Panc1 (cell line): ENCODE measurements around the gene GRIK3. TPM values are rescaled to one million over a fixed set of nuclear protein-coding genes. Genes with fewer than 3 reads are reported as not detected.

Experiments
- ATAC-seq: fragments of 200-7000 bp; cut with Tn5 transposase; 2 replicates; pipeline ENCODE4 v1.9.1; 2020; ENCODE audit warnings: mild to moderate bottlenecking, moderate library complexity
- BruUV-seq: library from RNA; stranded (reverse); fragments of 400-500 nt; replicated peaks from 2 replicates; lab custom pipeline; 2021; lab: Mats Ljungman, UMichigan
- CTCF ChIA-PET: fragments of 300-600 bp; sonication (Branson Sonifier 250); formaldehyde crosslinking; loops from one replicate; lab custom pipeline; 2022; ENCODE audit warnings: antibody characterized with exemption; lab: Charles Lee
- POLR2A ChIA-PET: fragments of 300-600 bp; sonication (Branson Sonifier 250); formaldehyde crosslinking; loops from one replicate; lab custom pipeline; 2022; ENCODE audit warnings: antibody characterized with exemption; lab: Charles Lee
- DNase-seq: peaks from one replicate; pipeline ENCODE4 v3.0.0-alpha.2; 2010; ENCODE audit warnings: low read depth, low spot score
- H3K27ac ChIP-seq: 2 replicates; pipeline ENCODE4 v1.5.1; 2011; ENCODE audit warnings: mild to moderate bottlenecking, low read length, inconsistent platforms
- H3K27me3 ChIP-seq: fragments of 200-500 bp; sonication (Bioruptor generic); 2 replicates; pipeline ENCODE4 v1.6.0; 2014; ENCODE audit warnings: low read length, inconsistent platforms; ENCODE audit not compliant: control insufficient read depth, insufficient read depth
- H3K36me3 ChIP-seq: fragments of 200-500 bp; sonication (Bioruptor generic); 2 replicates; pipeline ENCODE4 v1.5.1; 2014; ENCODE audit warnings: inconsistent platforms, mild to moderate bottlenecking, low read length, moderate library complexity; ENCODE audit not compliant: control insufficient read depth, insufficient read depth
- H3K4me1 ChIP-seq: 2 replicates; pipeline ENCODE4 v1.5.1; 2011; ENCODE audit warnings: inconsistent platforms, mild to moderate bottlenecking, low read length, moderate library complexity; ENCODE audit not compliant: control insufficient read depth, insufficient read depth
- H3K4me3 ChIP-seq, 2 experiments: 2 replicates each; pipeline ENCODE4 v1.5.1; 2011 to 2012; ENCODE audit warnings: low read depth in 2 of 2, low read length in 2 of 2, mild to moderate bottlenecking in 2 of 2, inconsistent platforms in 1 of 2, moderate library complexity in 1 of 2
- H3K9me3 ChIP-seq: fragments of 200-500 bp; sonication (Bioruptor generic); 2 replicates; pipeline ENCODE4 v1.5.1; 2014; ENCODE audit warnings: low read depth, mild to moderate bottlenecking, inconsistent platforms, low read length, moderate library complexity; ENCODE audit not compliant: control insufficient read depth, insufficient read depth
- POLR2AphosphoS5 ChIP-seq: IDR thresholded peaks from 2 replicates; pipeline ENCODE4 v1.6.1; 2012; ENCODE audit warnings: mild to moderate bottlenecking, low read depth, low read length, moderate library complexity
- SIN3A ChIP-seq: IDR thresholded peaks from 2 replicates; pipeline ENCODE4 v1.6.1; 2012; ENCODE audit warnings: low read depth, mild to moderate bottlenecking, low read length, moderate library complexity, borderline replicate concordance; ENCODE audit not compliant: insufficient read depth
- TCF7L2 ChIP-seq: IDR thresholded peaks from 2 replicates; pipeline ENCODE4 v1.6.1; 2011; ENCODE audit warnings: mild to moderate bottlenecking, low read depth, low read length, inconsistent platforms
- in situ Hi-C: cut with HindIII; loops from 2 replicates; pipeline ENCODE4 v1.10.0; 2016; ENCODE audit warnings: low sequenced_read_pairs, low pct_unique_long_range_greater_than_20kb
- intact Hi-C: fragments of 100-400 bp; cut with micrococcal nuclease; formaldehyde crosslinking; loops from one replicate; pipeline ENCODE4 v1.10.0; 2022; ENCODE audit not compliant: unreplicated experiment
- total RNA-seq: library from RNA; stranded (reverse); gene quantifications from one replicate; pipeline ENCODE4 v1.2.1, GENCODE V29; 2021; ENCODE audit not compliant: unreplicated experiment
- TF ChIP-seq, protein P1 (sequence below), 2 experiments: IDR thresholded peaks; 2 replicates each; pipeline ENCODE4 v1.6.1; 2011 to 2012; ENCODE audit warnings: low read depth in 2 of 2, control low read depth in 1 of 2, low read length in 1 of 2, mild to moderate bottlenecking in 1 of 2, moderate library complexity in 1 of 2; ENCODE audit not compliant: insufficient read depth in 1 of 2
- TF ChIP-seq, protein P2 (sequence below): fragments of 450-650 bp; IDR thresholded peaks from 2 replicates; pipeline ENCODE4 v1.5.1; 2017; ENCODE audit warnings: mild to moderate bottlenecking

The GRIK3 gene
- total RNA-seq, 1 experiment from 2014 or later = not detected

- Histone ChIP-seq H3K36me3 (no peaks in the 10 kb centered on the region; the same call in 1 of the 2 replicates), H3K27me3 (peaks cover 9% of the 10 kb centered on the region), H3K27ac (no peak overlapping the region), H3K4me3 (no peak overlapping the region), H3K9me3 (no peaks in the 10 kb centered on the region), H3K4me1 (no peaks in the 10 kb centered on the region)
- no peak for ATAC-seq
- TF ChIP-seq, protein P1, sequence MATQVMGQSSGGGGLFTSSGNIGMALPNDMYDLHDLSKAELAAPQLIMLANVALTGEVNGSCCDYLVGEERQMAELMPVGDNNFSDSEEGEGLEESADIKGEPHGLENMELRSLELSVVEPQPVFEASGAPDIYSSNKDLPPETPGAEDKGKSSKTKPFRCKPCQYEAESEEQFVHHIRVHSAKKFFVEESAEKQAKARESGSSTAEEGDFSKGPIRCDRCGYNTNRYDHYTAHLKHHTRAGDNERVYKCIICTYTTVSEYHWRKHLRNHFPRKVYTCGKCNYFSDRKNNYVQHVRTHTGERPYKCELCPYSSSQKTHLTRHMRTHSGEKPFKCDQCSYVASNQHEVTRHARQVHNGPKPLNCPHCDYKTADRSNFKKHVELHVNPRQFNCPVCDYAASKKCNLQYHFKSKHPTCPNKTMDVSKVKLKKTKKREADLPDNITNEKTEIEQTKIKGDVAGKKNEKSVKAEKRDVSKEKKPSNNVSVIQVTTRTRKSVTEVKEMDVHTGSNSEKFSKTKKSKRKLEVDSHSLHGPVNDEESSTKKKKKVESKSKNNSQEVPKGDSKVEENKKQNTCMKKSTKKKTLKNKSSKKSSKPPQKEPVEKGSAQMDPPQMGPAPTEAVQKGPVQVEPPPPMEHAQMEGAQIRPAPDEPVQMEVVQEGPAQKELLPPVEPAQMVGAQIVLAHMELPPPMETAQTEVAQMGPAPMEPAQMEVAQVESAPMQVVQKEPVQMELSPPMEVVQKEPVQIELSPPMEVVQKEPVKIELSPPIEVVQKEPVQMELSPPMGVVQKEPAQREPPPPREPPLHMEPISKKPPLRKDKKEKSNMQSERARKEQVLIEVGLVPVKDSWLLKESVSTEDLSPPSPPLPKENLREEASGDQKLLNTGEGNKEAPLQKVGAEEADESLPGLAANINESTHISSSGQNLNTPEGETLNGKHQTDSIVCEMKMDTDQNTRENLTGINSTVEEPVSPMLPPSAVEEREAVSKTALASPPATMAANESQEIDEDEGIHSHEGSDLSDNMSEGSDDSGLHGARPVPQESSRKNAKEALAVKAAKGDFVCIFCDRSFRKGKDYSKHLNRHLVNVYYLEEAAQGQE (IDR thresholded peaks at IDR 0.05; ENCODE audit: insufficient read depth in 1 of 2, low read depth in 2 of 2, low read length in 1 of 2) = no peak
- TF ChIP-seq, protein P2, sequence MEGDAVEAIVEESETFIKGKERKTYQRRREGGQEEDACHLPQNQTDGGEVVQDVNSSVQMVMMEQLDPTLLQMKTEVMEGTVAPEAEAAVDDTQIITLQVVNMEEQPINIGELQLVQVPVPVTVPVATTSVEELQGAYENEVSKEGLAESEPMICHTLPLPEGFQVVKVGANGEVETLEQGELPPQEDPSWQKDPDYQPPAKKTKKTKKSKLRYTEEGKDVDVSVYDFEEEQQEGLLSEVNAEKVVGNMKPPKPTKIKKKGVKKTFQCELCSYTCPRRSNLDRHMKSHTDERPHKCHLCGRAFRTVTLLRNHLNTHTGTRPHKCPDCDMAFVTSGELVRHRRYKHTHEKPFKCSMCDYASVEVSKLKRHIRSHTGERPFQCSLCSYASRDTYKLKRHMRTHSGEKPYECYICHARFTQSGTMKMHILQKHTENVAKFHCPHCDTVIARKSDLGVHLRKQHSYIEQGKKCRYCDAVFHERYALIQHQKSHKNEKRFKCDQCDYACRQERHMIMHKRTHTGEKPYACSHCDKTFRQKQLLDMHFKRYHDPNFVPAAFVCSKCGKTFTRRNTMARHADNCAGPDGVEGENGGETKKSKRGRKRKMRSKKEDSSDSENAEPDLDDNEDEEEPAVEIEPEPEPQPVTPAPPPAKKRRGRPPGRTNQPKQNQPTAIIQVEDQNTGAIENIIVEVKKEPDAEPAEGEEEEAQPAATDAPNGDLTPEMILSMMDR = peak; percentile 76; the same call in 1 of the 2 replicates
- TF ChIP-seq TCF7L2 = no peak
- no peak for TF ChIP-seq SIN3A
- no peak for TF ChIP-seq POLR2AphosphoS5
- DNase-seq = no peak
- intact Hi-C loops = no loop called here
- CTCF ChIA-PET = interaction anchor here (0.6 to 0.7 kb wide), 3 partner anchors 33 to 740 kb away, joined by 4 to 8 read pairs (median 4); no protein-coding TSS in a partner anchor
- POLR2A ChIA-PET = no interaction called here
- in situ Hi-C loops = no loop called here
- BruUV-seq = no TSS peak
These were observed 170.0 kb downstream of the GRIK3 start for GRCh38 chr1:36864182-36864822.

DNA sequence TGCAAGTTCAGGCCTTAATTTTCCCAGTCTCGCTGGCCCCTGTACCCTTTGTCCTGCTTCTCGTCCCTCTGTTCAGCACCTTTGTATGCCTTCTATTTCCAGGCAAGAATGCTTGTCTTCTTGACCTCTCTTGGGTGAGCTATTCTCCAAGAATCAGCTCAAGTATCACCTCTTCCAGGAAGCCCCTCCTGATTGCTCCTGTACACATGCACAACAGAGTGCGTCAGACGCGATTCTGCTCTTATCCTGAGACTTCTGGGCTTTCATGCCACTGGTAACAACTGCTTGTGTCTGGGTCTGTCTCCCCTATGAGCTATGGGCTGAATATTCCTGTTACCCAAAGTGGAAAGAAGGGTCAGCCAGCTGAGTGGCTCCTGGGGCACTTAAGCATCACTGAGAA lies 170.8 kb downstream of the GRIK3 start:
- in situ Hi-C loops (no loop called here), intact Hi-C loops (no loop called here)
- no peak overlapping the region for H3K4me3 ChIP-seq
- H3K27ac ChIP-seq = no peak overlapping the region
- peaks cover 11% of the 10 kb centered on the region for H3K27me3 ChIP-seq
- ATAC-seq (no peak), DNase-seq (no peak)
- H3K36me3 ChIP-seq = no peaks in the 10 kb centered on the region; the same call in 1 of the 2 replicates
- no peaks in the 10 kb centered on the region for H3K9me3 ChIP-seq
- TF ChIP-seq TCF7L2 = no peak
- no peak for TF ChIP-seq POLR2AphosphoS5
- TF ChIP-seq SIN3A = no peak
- TF ChIP-seq, protein P2 = no peak
- TF ChIP-seq, protein P1 (IDR thresholded peaks at IDR 0.05; ENCODE audit: insufficient read depth in 1 of 2, low read depth in 2 of 2, low read length in 1 of 2) = no peak
- BruUV-seq = no TSS peak
- CTCF ChIA-PET = no interaction called here
- POLR2A ChIA-PET = no interaction called here
- H3K4me1 ChIP-seq = no peaks in the 10 kb centered on the region
